HG02973 (cell line): ENCODE data around the gene PPARG.
"Not testable (repeated sequence)": the region's sequence is repeated elsewhere in the genome, so short reads cannot be mapped to it uniquely, and the experiment has no call there.

Source experiments
- ATAC-seq: cut with Tn5 transposase; IDR thresholded peaks from one replicate; pipeline ENCODE4 v1.9.1; 2021; ENCODE audit warnings: moderate library complexity; ENCODE audit not compliant: unreplicated experiment

Gene PPARG

GRCh38 chr3:12477256-12477655 lies 188.4 kb downstream of the PPARG start:
- no peak for ATAC-seq

GRCh38 chr3:12478326-12478725 lies 189.5 kb downstream of the PPARG start:
- no peak for ATAC-seq

GRCh38 chr3:12479198-12479597 lies 190.3 kb downstream of the PPARG start:
- ATAC-seq: not testable (repeated sequence)

GRCh38 chr3:12479919-12480427 lies 191.1 kb downstream of the PPARG start:
- ATAC-seq: no peak

- ATAC-seq: no peak
Observed at GRCh38 chr3:12483410-12483809, 194.5 kb downstream of the PPARG start.

GRCh38 chr3:12483872-12484197 lies 195.0 kb downstream of the PPARG start:
- ATAC-seq: no peak
